ENCODE data around the gene KIAA1217. TPM values are rescaled to one million over a fixed set of nuclear protein-coding genes. Genes with fewer than 3 reads are reported as not detected.

KIAA1217 gene
- total and polyA plus RNA-seq, 12 donors = 10.8 to 73.7 (median 40.8) TPM

DNA sequence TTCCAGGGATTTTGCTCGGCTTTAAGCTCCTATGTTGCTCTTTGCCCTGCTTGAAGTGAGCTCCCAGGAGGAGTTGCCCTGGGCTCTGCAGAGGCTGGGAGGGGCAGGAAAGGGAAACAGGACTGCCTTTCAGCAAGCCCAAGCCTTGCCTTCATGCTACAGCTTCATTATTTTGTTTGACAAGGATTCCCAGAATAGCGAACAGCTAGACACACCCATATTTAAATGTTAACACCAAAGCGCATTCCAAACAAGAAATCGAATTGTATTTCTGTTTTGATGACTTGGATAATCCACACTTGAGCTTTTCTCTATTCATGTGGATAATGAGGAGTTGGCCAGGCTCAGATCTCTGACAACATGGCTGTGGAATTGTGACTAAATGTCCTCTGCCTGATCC lies 6.3 kb downstream of the KIAA1217 start:
- TF ChIP-seq POLR2A (IDR thresholded peaks at IDR 0.05) = no peak
- TF ChIP-seq, protein P1, sequence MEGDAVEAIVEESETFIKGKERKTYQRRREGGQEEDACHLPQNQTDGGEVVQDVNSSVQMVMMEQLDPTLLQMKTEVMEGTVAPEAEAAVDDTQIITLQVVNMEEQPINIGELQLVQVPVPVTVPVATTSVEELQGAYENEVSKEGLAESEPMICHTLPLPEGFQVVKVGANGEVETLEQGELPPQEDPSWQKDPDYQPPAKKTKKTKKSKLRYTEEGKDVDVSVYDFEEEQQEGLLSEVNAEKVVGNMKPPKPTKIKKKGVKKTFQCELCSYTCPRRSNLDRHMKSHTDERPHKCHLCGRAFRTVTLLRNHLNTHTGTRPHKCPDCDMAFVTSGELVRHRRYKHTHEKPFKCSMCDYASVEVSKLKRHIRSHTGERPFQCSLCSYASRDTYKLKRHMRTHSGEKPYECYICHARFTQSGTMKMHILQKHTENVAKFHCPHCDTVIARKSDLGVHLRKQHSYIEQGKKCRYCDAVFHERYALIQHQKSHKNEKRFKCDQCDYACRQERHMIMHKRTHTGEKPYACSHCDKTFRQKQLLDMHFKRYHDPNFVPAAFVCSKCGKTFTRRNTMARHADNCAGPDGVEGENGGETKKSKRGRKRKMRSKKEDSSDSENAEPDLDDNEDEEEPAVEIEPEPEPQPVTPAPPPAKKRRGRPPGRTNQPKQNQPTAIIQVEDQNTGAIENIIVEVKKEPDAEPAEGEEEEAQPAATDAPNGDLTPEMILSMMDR (IDR thresholded peaks at IDR 0.05) = no peak
- Histone ChIP-seq H3K4me3 (no peak overlapping the region), H3K9me3 (replicated peaks in 1 of 3) (no peaks in the 10 kb centered on the region), H3K27me3 (no peaks in the 10 kb centered on the region), H3K4me1 (replicated peaks in 1 of 2) (peaks cover 6 to 48% of the 10 kb centered on the region in 2 donors), H3K36me3 (replicated peaks in 1 of 2) (no peaks in the 10 kb centered on the region), H3K27ac (peak overlapping the region in 2 of 5 donors; percentile 56 to 79)
- intact Hi-C loops (cut with DNase I) = no loop called here
- peak in 1 of 7 donors; percentile 42 for DNase-seq
- WGBS, 4 donors = 62 to 69% (median 66%) methylated on average over 3 to 4 of the region's 4 CpGs

DNA sequence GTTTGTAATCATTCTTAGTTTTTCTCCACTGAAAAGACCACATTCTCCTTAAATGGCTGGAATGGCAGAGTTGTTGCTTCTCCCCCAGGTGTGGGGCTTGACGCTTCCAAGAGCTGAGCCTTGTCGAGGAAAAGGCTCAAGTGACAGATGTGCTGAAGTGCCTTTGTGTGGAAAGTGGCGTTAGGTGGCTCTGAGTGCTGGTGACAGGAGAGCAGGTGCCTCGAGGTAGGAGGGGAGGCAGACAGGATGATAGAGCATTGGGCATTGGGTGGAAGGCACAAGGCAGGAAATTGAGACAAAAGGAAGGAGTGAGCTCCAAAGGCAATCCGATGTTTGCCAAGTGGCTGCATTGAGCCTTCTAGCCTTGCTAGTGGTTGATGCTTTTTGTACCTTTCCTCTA lies 6.7 kb downstream of the KIAA1217 start:
- Histone ChIP-seq H3K27me3 (no peaks in the 10 kb centered on the region), H3K4me3 (no peak overlapping the region), H3K4me1 (replicated peaks in 1 of 2) (peaks cover 6 to 44% of the 10 kb centered on the region in 2 donors), H3K27ac (peak overlapping the region in 2 of 5 donors; percentile 56 to 79), H3K9me3 (replicated peaks in 1 of 3) (no peaks in the 10 kb centered on the region), H3K36me3 (replicated peaks in 1 of 2) (no peaks in the 10 kb centered on the region)
- no peak for TF ChIP-seq POLR2A (IDR thresholded peaks at IDR 0.05)
- TF ChIP-seq, protein P1 (IDR thresholded peaks at IDR 0.05) = no peak
- no peak for DNase-seq
- whole genome bisulfite sequencing, 4 donors = 71 to 76% (median 73%) methylated on average over 5 of the region's 5 CpGs
- intact Hi-C loops (cut with DNase I) = no loop called here

DNA sequence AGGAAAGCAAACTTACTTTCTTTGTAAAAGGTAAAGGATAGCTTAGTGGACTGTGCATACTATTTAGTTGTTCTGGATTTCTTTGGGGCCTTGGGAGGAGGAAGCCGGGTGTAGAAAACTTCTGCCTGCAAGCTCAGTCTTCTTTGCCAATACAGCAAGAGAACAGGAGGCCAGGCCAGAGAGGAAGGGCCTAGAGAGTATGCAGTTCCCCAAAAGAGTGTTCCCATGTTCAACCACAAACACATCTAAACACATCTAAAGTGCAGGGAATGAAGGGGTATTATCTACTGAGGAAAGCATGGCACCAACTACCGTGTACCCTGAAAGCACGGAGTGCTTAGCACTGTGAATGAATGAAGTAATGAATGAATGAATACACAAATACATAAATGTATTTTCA lies 11.0 kb downstream of the KIAA1217 start:
- peaks cover 3 to 35% of the 10 kb centered on the region in 2 donors for H3K4me1 ChIP-seq (replicated peaks in 1 of 2)
- H3K27me3 ChIP-seq = no peaks in the 10 kb centered on the region
- H3K36me3 ChIP-seq (replicated peaks in 1 of 2) = peaks cover 0 to 14% of the 10 kb centered on the region in 2 donors
- 88 to 95% (median 91%) methylated on average over 3 of the region's 3 CpGs for WGBS, 4 donors
- no peaks in the 10 kb centered on the region for H3K9me3 ChIP-seq (replicated peaks in 1 of 3)
- no peak for DNase-seq
- TF ChIP-seq POLR2A (IDR thresholded peaks at IDR 0.05) = no peak
- TF ChIP-seq, protein P1 (IDR thresholded peaks at IDR 0.05) = no peak
- intact Hi-C loops (cut with DNase I) = no loop called here
- no peak overlapping the region for H3K4me3 ChIP-seq
- H3K27ac ChIP-seq = no peak overlapping the region

DNA sequence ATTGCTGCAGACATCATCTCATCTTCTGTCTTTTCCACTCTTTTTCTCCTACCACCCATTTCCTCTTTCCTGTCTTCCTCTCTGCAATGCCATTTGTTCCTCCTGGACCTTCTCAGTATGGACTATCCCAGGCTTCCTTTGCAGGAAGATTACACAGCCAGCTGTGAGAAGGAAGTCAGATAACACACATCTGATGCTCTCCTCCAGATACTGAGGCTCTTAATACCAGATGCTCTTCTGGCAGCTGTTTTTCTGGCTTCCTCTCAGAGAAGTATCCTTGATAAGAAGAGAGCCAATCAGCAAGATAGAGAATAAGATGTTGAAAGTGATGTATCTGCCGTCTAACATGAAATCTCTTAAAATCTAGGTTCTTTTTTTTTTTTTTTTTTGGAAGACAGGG lies 14.4 kb downstream of the KIAA1217 start:
- intact Hi-C loops (cut with DNase I) = no loop called here
- peaks cover 0 to 14% of the 10 kb centered on the region in 2 donors for H3K36me3 ChIP-seq (replicated peaks in 1 of 2)
- 21 to 52% (median 40%) methylated on average over 1 of the region's 1 CpG for WGBS, 4 donors

More for the DNA sequence above, 14.4 kb downstream of the KIAA1217 start:
- Histone ChIP-seq H3K4me3 (no peak overlapping the region), H3K9me3 (replicated peaks in 1 of 3) (no peaks in the 10 kb centered on the region), H3K27ac (peak overlapping the region in 1 of 5 donors; percentile 66), H3K27me3 (no peaks in the 10 kb centered on the region), H3K4me1 (replicated peaks in 1 of 2) (peaks cover 0 to 12% of the 10 kb centered on the region in 2 donors)
- no peak for DNase-seq
- TF ChIP-seq POLR2A (IDR thresholded peaks at IDR 0.05) = no peak
- TF ChIP-seq, protein P1 (IDR thresholded peaks at IDR 0.05) = no peak

Data from adrenal gland (tissue), 12 donors.